ENCODE results near the gene MAPK12. TPM values are rescaled to one million over a fixed set of nuclear protein-coding genes. Genes with fewer than 3 reads are reported as not detected.

MAPK12 gene
- total and polyA plus RNA-seq, 9 of the 15 experiments (the other 6 are each of a cell fraction or from before 2014, with no cell fraction given) = 0.79 to 71.5 (median 32.8) TPM

DNA sequence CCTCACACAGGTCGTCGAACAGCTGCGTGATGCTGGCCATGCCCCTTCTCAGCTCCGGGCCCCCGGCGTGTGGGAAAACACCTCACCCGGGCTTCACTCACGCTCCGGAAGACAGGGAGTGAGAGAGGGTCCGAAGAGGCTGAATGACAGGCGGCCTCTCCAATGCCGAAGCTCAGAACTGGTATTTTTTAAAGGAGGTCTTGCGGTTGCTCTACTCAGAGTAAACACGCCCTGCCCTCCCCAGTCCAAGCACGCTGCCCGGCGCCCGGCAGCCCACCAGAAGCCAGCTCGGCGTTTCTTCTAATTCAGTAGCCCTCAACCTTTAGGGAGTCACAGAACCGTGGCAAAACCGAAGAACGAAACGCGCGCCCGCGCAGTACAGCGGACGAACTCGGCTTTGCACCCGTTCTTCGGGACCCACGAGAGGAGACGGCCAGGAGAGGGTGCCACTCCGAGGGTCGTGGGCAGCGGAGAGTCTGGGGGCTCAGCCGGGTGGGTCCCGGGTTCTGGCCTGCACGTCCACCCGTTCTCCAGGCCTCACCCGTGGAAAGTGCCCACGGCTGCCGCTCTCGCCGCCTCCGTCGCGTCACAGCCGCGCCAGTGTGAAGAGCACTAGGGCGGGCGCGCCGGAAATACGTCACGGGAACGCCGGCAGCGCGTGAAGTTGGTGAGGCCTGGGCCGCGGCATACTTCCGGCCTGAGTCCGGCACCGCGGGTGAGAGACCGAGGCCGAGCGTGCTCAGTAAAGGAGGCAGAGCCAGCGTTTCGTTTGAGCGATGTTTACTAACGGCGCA, 16.9 kb downstream of the MAPK12 start, which contains the start of gene TUBGCP6:
Gene TUBGCP6, minus strand, starts transcription at position 604 of the 794 bp plus-strand sequence. Its CDS starts 564 bp downstream, at position 40.
- under 1% methylated on average over 69 of the region's 76 CpGs for WGBS (ENCODE audit: insufficient coverage, low coverage, missing lambda C conversion rate)
- intact Hi-C loops (cut with micrococcal nuclease) (loop anchor here (5.0 kb wide), 1 partner anchor 253 kb away; no protein-coding TSS in a partner anchor), in situ Hi-C loops (cut with MboI) (loop anchor here (5.0 kb wide), 1 partner anchor 98 kb away; the partner anchor contains the start of gene PPP6R2)
- Histone ChIP-seq H3K79me2 (ENCODE audit: control insufficient read depth, insufficient read depth, low read length) (peaks cover 68% of the 10 kb centered on the region), H3K36me3 (ENCODE audit: control insufficient read depth, insufficient read depth, low read length) (peaks cover 45% of the 10 kb centered on the region; the same call in 2 of the 3 replicates), H3K27me3 (ENCODE audit: control insufficient read depth in 2 of 2, insufficient read depth in 2 of 2, low read length in 2 of 2) (no peaks in the 10 kb centered on the region), H2AFZ (ENCODE audit: low read depth, low read length) (peak within 1 kb of the TSS; percentile 77), H3K4me1 (replicated peaks in 1 of 2; ENCODE audit: control insufficient read depth in 2 of 2, insufficient read depth in 2 of 2, low read length in 2 of 2) (peaks cover 9 to 61% of the 10 kb centered on the region in 2 experiments), H3K9ac (ENCODE audit: insufficient read depth in 1 of 2, low read depth in 2 of 2, low read length in 2 of 2) (peak within 1 kb of the TSS; percentile 80 to 93), H3K27ac (ENCODE audit: extremely low read depth, low read depth, low read length) (peak within 1 kb of the TSS; percentile 81), H3K4me2 (ENCODE audit: insufficient read depth, low read length) (peak within 1 kb of the TSS; percentile 79), H3K9me3 (replicated peaks; ENCODE audit: control insufficient read depth, insufficient read depth, low read depth, low read length) (no peaks in the 10 kb centered on the region), H3K9me1 (ENCODE audit: control insufficient read depth, insufficient read depth, low read length) (no peaks in the 10 kb centered on the region), H4K20me1 (replicated peaks; ENCODE audit: control insufficient read depth, insufficient read depth, low read length) (peaks cover 15% of the 10 kb centered on the region), H3K4me3 (peak within 1 kb of the TSS; percentile 76)
- FAIRE-seq = peak; percentile 74
- DNase-seq (ENCODE audit: extremely low read depth in 1 of 4, low spot score in 3 of 4) = peak; percentile 63 to 93 (median 74)
- TSS peak; percentile 54 for BruUV-seq (replicated peaks)
- peak; percentile 82 for ATAC-seq
- ChIA-PET POLR2A (interaction anchor here (0.6 to 0.7 kb wide), 3 partner anchors 11 to 149 kb away, joined by 3 read pairs; no protein-coding TSS in a partner anchor), CTCF (ENCODE audit: low intra/inter-chr PET ratio) (no interaction called here)
- TF ChIP-seq MAZ (CRISPR knock-in tag; conservative IDR thresholded peaks at IDR 0.05 in 1 of 2, IDR thresholded peaks at IDR 0.05 in 1 of 2) (peak in 1 of 2 experiments; percentile 42; a peak in 3 of 4 replicates), PML (IDR thresholded peaks at IDR 0.05; ENCODE audit: low read length) (0 out of 2 replicates have a peak, but pooled peaks have one; percentile 29), TBL1XR1 (IDR thresholded peaks at IDR 0.05; ENCODE audit: low read length in 2 of 2) (peak in 1 of 2 experiments; percentile 86; a peak in 2 of 4 replicates), CBX2 (IDR thresholded peaks at IDR 0.05; ENCODE audit: insufficient read depth, low read length, poor library complexity, severe bottlenecking) (no peak), ETV1 (tag; conservative IDR thresholded peaks at IDR 0.05; ENCODE audit: low read depth) (peak; percentile 61; the same call in 1 of the 2 replicates), ZNF551 (CRISPR knock-in tag; IDR thresholded peaks at IDR 0.05) (no peak), NRF1 (conservative IDR thresholded peaks at IDR 0.05 in 1 of 2, IDR thresholded peaks at IDR 0.05 in 1 of 2) (peak; percentile 77 to 82), HDAC2 (IDR thresholded peaks at IDR 0.05) (peak; percentile 56; the same call in 1 of the 2 replicates), MBD2 (IDR thresholded peaks at IDR 0.05; ENCODE audit: borderline replicate concordance, low read depth) (peak; percentile 67; the same call in 1 of the 2 replicates)
- TF ChIP-seq, protein P1, sequence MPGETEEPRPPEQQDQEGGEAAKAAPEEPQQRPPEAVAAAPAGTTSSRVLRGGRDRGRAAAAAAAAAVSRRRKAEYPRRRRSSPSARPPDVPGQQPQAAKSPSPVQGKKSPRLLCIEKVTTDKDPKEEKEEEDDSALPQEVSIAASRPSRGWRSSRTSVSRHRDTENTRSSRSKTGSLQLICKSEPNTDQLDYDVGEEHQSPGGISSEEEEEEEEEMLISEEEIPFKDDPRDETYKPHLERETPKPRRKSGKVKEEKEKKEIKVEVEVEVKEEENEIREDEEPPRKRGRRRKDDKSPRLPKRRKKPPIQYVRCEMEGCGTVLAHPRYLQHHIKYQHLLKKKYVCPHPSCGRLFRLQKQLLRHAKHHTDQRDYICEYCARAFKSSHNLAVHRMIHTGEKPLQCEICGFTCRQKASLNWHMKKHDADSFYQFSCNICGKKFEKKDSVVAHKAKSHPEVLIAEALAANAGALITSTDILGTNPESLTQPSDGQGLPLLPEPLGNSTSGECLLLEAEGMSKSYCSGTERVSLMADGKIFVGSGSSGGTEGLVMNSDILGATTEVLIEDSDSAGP (CRISPR knock-in tag; IDR thresholded peaks at IDR 0.05) = no peak
